Ishikawa (cell line): Measurements from ENCODE around the gene NTN1.

Experiments
- CEBPB ChIP-seq: IDR thresholded peaks from 2 replicates; pipeline ENCODE4 v1.6.1; 2012
- CREB1 ChIP-seq: IDR thresholded peaks from 2 replicates; pipeline ENCODE4 v1.6.1; 2012; ENCODE audit warnings: low read depth
- EGR1 ChIP-seq: IDR thresholded peaks from 2 replicates; pipeline ENCODE4 v1.6.1; 2012
- EP300 ChIP-seq: IDR thresholded peaks from 2 replicates; pipeline ENCODE4 v1.6.1; 2012; ENCODE audit warnings: borderline replicate concordance
- FOXM1 ChIP-seq: IDR thresholded peaks from 2 replicates; pipeline ENCODE4 v1.6.1; 2012; ENCODE audit warnings: low read depth, borderline replicate concordance
- NFIC ChIP-seq: IDR thresholded peaks from 2 replicates; pipeline ENCODE4 v1.6.1; 2012
- RAD21 ChIP-seq: IDR thresholded peaks from 2 replicates; pipeline ENCODE4 v1.6.1; 2012; ENCODE audit warnings: low read depth
- TAF1 ChIP-seq: IDR thresholded peaks from 2 replicates; pipeline ENCODE4 v1.6.1; 2012; ENCODE audit warnings: low read depth, mild to moderate bottlenecking
- TCF12 ChIP-seq: IDR thresholded peaks from 2 replicates; pipeline ENCODE4 v1.6.1; 2012; ENCODE audit warnings: low read depth
- TEAD4 ChIP-seq: IDR thresholded peaks from 2 replicates; pipeline ENCODE4 v1.6.1; 2012
- YY1 ChIP-seq: IDR thresholded peaks from 2 replicates; pipeline ENCODE4 v1.6.1; 2012; ENCODE audit warnings: low read depth
- ZBTB7A ChIP-seq: IDR thresholded peaks from 2 replicates; pipeline ENCODE4 v1.6.1; 2012; ENCODE audit warnings: low read depth
- TF ChIP-seq, protein P1 (sequence below): IDR thresholded peaks from 2 replicates; pipeline ENCODE4 v1.6.1; 2012; ENCODE audit warnings: low read depth, mild to moderate bottlenecking
- TF ChIP-seq, protein P2 (sequence below): IDR thresholded peaks from 2 replicates; pipeline ENCODE4 v1.6.1; 2012
- TF ChIP-seq, protein P3 (sequence below): IDR thresholded peaks from 2 replicates; pipeline ENCODE4 v1.6.1; 2012

Gene NTN1

DNA sequence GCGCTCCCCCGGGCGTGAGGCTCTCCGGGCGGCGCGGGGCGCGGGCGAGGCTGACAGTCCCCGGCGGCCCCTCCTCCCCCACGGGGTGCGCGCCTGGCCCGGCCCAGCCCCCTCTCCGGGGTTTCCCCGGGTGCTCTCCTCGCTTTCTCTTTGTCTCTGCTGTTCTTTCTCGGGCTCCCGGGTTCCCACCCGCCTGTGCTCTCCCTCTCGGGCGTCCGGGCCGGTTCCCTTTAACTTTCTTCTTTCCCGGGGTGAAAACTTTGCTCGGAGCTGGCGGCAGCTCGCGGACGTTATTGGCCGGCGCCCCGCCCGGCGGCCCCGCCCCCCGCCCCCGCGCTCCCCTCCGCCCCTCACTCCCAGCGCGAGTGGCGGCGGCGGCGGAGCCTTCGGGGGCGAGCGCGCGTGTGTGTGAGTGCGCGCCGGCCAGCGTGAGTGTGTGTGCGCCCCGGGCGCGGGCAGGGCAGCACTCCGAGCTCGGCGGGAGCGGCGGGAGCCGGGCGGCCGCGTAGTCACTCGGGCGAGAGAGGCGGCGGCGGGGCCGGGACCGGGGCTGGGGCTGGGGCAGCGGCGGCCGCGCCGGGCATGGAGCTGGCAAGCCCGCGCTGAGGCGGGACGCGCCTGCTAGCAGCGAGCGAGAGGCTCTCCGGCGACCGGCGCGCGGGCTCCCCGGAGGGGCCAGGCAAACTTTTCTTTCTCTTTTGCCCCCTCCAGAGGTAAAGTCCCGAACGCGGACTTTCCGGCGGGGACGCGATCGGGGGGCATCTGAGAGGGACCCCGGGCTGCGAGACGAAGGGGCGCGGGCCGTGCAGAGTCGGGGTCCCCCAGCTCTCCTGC lies at the start of gene NTN1:
NTN1 (plus strand) TSS at position 353 of the 834 bp plus-strand sequence. CDS start 864 bp downstream, outside the sequence.
- TF ChIP-seq ZBTB7A: no peak
- peak; percentile 61; the same call in 1 of the 2 replicates for TF ChIP-seq EGR1

DNA sequence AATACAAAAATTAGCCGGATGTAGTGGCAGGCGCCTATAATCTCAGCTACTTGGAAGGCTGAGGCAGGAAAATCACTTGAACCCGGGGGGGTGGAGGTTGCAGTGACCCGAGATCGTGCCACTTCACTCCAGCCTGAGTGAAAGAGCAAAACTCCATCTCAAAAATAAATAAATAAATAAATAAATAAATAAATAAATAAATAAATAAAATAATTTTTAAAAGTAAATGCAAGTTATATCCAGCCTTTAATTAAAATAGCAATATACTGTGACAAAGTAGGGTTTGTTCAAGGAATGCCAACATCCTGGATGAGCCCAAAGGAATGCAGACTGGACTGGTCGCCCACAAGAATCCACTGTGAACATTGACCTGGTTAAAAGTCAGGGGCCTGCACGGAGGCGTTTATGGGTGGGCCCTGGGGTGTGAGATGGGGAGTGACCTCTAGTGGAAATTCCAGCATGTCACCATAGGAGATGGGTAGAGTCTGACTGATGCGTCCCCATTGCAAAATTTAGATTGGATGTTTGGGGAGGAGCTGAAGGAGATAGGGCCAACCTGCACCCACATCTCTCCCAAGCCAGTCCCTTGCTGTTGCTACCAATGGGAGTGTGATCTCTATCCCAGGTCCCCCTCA lies 46.1 kb upstream of the NTN1 start:
- TF ChIP-seq ZBTB7A (no peak), CEBPB (no peak), CREB1 (no peak), EP300 (no peak), YY1 (no peak), FOXM1 (no peak), NFIC (no peak), RAD21 (no peak), TEAD4 (no peak), EGR1 (no peak), TAF1 (no peak), TCF12 (no peak)
- TF ChIP-seq, protein P1, sequence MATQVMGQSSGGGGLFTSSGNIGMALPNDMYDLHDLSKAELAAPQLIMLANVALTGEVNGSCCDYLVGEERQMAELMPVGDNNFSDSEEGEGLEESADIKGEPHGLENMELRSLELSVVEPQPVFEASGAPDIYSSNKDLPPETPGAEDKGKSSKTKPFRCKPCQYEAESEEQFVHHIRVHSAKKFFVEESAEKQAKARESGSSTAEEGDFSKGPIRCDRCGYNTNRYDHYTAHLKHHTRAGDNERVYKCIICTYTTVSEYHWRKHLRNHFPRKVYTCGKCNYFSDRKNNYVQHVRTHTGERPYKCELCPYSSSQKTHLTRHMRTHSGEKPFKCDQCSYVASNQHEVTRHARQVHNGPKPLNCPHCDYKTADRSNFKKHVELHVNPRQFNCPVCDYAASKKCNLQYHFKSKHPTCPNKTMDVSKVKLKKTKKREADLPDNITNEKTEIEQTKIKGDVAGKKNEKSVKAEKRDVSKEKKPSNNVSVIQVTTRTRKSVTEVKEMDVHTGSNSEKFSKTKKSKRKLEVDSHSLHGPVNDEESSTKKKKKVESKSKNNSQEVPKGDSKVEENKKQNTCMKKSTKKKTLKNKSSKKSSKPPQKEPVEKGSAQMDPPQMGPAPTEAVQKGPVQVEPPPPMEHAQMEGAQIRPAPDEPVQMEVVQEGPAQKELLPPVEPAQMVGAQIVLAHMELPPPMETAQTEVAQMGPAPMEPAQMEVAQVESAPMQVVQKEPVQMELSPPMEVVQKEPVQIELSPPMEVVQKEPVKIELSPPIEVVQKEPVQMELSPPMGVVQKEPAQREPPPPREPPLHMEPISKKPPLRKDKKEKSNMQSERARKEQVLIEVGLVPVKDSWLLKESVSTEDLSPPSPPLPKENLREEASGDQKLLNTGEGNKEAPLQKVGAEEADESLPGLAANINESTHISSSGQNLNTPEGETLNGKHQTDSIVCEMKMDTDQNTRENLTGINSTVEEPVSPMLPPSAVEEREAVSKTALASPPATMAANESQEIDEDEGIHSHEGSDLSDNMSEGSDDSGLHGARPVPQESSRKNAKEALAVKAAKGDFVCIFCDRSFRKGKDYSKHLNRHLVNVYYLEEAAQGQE: no peak
- TF ChIP-seq, protein P2, sequence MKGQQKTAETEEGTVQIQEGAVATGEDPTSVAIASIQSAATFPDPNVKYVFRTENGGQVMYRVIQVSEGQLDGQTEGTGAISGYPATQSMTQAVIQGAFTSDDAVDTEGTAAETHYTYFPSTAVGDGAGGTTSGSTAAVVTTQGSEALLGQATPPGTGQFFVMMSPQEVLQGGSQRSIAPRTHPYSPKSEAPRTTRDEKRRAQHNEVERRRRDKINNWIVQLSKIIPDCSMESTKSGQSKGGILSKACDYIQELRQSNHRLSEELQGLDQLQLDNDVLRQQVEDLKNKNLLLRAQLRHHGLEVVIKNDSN: no peak
- TF ChIP-seq, protein P3, sequence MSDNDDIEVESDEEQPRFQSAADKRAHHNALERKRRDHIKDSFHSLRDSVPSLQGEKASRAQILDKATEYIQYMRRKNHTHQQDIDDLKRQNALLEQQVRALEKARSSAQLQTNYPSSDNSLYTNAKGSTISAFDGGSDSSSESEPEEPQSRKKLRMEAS: no peak

DNA sequence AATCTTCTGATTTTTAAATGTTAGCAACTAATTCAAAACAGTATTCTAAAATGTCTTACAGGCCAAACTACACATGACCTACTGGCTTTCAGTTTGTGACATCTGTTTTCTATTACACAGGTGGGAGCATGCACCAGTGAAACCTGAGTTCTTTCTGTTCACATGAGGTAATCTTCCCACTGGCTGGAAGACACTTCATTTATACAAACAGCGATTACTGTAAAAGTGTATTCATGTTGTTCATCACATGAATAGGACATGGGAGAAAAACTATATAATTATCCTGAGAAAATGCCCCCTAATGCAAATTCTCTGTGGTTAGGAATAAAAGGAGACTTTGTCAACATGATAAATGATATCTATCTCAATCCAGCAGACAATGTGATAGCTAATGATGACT lies 44.7 kb upstream of the NTN1 start:
- TF ChIP-seq EGR1 (no peak), CREB1 (no peak), YY1 (no peak), CEBPB (no peak), FOXM1 (no peak), TCF12 (no peak), TEAD4 (no peak), NFIC (no peak), TAF1 (no peak), EP300 (no peak), ZBTB7A (no peak), RAD21 (no peak)
- TF ChIP-seq, protein P1: no peak
- TF ChIP-seq, protein P3: no peak
- TF ChIP-seq, protein P2: no peak

DNA sequence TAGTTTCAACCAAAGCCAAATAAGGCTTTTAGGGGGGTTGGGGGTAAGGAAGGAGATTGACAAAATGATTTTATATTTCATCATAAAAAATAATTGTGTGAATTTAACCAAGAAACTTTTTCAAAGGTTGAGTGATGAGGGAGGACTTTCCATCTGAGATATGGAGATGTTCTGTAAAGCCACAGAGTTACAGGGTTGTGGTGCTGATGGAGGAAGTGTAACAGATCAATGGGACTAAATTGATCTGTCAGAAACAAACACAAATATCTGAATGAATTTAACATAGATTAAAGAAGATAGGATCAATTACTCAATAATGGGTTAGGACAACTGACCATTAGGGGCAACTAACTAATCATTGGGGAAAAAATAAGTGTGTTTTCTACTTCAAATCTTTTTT lies 41.6 kb upstream of the NTN1 start:
- TF ChIP-seq, protein P2: no peak
- TF ChIP-seq TAF1 (no peak), CEBPB (no peak), TCF12 (no peak), EP300 (no peak), EGR1 (no peak), TEAD4 (no peak), RAD21 (no peak), ZBTB7A (no peak), YY1 (no peak), NFIC (no peak), FOXM1 (no peak), CREB1 (no peak)
- TF ChIP-seq, protein P3: no peak
- TF ChIP-seq, protein P1: no peak
